ENCODE data around the gene TMEM174.
A peak's percentile ranks its signal among the peaks of the same experiment; 100 is the strongest.

Gene TMEM174, protein sequence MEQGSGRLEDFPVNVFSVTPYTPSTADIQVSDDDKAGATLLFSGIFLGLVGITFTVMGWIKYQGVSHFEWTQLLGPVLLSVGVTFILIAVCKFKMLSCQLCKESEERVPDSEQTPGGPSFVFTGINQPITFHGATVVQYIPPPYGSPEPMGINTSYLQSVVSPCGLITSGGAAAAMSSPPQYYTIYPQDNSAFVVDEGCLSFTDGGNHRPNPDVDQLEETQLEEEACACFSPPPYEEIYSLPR

DNA sequence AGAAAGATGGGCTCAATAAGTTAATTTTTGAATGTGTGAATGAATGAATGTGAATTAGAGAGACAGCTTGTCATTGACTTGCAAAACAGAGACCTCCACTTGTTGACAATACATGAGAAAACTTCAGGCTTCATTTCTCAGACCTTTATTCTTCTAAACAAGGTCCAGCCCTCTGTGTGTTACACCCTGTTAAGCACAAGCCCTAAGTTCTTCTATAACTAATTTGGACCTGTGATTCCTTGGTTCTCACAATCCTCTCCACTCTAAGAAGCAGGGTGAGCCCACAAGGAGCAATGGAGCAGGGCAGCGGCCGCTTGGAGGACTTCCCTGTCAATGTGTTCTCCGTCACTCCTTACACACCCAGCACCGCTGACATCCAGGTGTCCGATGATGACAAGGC, at the start of gene TMEM174:
Gene TMEM174 (plus strand): TSS at position 243 of the 400 bp plus-strand sequence. CDS start 51 bp downstream, at position 294.
- DNase-seq, result no peak

DNA sequence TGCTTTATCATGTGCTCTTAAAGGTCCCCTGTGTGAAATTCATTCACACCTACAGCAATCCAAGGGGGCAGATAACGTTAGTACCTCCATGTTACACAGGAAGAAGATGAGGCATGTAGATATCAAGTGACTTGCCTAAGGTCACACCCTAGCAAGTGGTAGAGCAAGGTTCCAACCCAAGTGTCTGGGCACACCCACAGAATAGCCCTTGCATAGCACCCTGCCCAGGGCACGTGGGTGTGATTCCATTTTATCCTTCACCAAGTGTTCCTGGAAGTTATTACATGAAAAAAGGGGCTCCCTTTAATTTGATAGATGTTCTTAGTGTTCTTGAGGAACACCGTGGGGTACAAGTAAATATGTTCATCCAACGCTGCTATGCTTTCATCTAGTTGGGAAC, 47.7 kb upstream of the TMEM174 start:
- no peak for DNase-seq

DNA sequence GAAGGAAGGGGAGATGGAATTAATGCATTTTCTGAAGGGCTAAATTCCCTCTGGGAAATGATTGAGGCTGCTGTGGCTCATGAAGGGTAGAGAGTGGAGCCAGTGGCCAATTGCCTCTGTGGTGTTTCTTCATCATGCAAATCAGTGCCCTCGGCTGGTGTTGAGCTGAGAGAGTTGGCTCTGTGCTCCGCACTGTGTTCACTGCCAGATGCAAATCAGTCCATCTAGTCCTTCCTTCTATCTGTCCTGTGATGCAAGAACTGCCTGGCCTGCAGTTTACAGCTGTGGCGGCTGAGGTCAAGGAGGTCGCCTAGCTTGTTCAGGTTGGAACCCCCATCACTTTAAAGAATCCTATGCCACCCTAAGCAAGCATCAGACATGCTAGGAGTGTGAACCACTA, 46.6 kb upstream of the TMEM174 start:
- DNase-seq, result no peak

DNA sequence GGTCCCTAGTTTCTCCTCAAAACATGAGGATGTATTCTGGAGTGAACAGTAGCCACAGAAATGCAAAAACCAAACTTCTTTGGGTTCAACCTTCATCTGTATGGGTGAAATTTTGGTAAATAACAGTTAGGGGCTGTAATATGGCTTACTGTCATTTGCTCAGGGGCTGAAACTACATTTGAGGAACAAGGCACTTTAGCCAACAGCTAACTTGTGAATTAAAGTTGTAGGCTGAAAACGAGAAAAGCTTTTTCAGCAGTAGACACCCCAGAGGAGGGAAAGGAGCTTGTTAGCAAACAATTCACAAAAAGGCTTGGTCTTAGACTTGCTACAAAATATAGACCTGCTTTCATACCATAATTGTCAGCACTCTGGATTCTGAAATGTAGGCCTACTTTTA, 46.0 kb upstream of the TMEM174 start:
- no peak for DNase-seq

DNA sequence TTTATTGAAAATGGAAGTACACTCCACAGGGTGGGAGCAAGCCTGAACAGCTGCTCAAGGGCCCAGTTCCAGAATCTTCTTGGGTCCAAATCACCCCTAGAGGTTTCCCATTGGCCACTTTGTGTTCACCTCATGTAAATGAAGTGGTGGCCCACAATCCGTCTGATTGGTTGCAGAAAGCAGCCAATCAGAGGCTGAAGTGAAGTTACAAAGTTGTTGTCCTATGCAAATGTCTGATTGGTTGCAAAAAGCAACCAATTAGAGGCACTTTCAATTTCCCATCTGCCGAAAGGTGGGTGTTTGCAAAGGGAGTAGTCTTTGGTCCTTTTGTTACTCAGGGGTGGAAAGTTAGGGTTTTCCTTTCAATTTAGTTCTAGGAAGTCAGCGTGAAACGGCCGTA, 43.9 kb upstream of the TMEM174 start:
- DNase-seq, result no peak

- no peak for DNase-seq
Measured at GRCh38 chr5:73130811-73131210, 42.2 kb upstream of the TMEM174 start.

GRCh38 chr5:73131711-73132425, 41.1 kb upstream of the TMEM174 start:
- no peak for DNase-seq

DNA sequence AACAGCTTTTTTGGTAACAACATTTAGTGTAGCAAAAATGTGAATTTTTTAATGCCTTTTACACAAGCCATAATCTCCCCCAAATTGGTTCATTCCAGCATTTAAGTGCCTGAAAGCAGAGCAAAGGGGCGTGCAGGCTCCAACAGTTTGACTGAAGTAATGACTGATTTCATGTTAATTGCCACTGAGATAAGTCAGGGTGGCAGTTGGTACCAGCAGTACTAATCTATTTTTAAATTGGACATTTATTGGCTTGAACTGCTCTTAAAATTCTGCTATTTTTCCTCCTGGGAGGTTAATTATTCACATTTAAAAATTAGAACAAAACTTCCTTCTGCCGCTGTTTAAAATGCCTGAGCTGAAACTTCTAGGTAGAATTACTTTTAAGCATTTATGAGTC, 40.2 kb upstream of the TMEM174 start:
- no peak for DNase-seq

GRCh38 chr5:73135021-73135420, 38.0 kb upstream of the TMEM174 start:
- no peak for DNase-seq

- DNase-seq, result peak; percentile 42 to 61
Measured at GRCh38 chr5:73135429-73136054, 37.5 kb upstream of the TMEM174 start.

DNA sequence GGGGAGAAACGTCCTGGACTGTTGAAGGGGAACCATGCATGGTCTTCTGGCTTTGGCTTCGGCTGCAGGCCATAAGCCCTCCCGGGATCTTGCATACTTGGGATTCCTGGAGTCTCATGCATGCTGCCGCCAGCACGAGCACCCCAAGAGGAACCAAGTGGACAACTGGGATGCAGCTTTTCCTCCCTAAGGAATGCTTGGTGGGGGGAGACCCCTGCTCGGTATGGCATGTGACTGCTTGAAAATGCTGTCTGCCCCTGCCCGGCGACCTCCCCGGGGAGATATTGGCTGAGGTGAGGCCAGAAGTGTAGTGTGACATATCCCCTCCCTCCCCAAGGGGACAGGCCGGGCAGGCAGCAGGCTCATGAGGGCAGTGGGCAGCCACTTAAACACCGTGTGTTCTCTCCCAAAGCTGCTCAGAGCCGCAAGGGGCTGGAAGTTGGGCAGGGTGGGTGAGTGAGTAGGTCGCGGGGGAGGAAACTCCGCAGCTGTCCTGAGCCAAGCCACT, 36.9 kb upstream of the TMEM174 start:
- no peak for DNase-seq

- DNase-seq, result no peak
Measured at GRCh38 chr5:73137563-73138530, 35.1 kb upstream of the TMEM174 start.

DNA sequence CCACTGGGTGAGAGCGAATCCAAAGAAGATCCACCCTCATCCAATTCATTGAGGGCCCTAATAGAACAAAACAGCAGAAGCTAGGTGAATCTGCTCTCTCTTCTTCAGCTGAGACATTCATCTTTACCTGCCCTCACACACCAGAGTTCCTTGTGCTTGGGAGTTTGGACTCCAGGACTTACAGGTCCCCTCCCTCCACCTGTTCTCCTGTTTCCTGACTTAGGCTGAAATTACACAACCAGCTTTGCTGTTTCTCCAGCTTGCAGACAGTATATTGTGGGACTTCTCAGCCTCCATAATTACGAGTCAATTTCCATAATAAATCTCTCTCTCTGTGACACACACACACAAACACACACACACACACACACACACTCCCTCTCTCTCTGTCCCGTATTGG, 33.5 kb upstream of the TMEM174 start:
- no peak for DNase-seq

GRCh38 chr5:73140801-73141200, 32.2 kb upstream of the TMEM174 start:
- DNase-seq, result no peak

- DNase-seq, result no peak
Measured at GRCh38 chr5:73142035-73142434, 31.0 kb upstream of the TMEM174 start.

- no peak for DNase-seq
Measured at GRCh38 chr5:73143716-73144115, 29.3 kb upstream of the TMEM174 start.

- no peak for DNase-seq
Measured at GRCh38 chr5:73149540-73149939, 23.5 kb upstream of the TMEM174 start.

GRCh38 chr5:73150876-73151275, 22.1 kb upstream of the TMEM174 start:
- no peak for DNase-seq

- no peak for DNase-seq
Measured at GRCh38 chr5:73151766-73152410, 21.1 kb upstream of the TMEM174 start.

DNA sequence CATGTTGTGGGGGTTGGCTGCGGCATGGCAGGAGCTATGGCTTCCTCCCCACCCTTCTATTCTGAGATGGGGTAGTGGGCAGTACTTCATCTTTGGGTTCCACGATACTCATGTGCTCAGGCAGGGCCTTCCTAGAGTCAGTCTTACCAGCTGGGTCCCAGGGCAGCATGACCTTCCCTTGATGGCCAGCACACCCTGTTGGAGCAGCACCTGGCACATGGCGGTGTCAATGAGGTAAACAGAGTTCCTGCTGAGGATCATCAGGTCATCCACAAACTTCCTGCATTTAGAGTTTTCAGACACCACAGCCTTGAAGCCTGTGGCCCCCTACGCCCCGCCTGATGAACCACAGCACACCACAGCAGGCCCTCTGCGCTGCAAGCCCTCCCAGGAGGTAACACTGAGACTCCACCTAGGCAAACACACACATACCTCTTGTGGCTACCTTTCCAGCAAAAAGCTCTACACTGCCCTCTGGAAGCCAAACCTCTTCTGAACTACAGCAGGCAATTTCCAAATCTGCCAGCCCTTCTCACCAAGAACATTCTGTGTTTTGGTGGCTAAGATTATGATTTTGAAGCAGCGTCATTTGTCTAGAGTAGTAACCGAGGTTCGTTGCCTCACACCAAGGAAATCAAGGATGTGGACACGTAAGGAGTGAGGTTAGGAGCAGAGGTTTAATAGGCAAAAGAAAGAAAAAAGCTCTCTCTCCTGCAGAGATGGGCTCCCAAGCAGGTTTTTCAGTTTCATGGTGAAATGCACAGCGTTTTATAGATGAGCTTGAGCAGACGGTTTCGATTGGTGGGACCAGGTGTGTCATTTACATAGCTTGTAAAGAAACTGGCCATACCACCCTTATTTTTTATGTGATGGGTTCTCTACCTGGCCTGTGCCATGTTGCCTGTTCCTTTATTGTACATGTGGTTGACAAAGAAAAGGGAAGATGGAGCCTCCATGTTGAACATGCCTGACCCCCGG, 20.3 kb upstream of the TMEM174 start:
- DNase-seq, result no peak

DNA sequence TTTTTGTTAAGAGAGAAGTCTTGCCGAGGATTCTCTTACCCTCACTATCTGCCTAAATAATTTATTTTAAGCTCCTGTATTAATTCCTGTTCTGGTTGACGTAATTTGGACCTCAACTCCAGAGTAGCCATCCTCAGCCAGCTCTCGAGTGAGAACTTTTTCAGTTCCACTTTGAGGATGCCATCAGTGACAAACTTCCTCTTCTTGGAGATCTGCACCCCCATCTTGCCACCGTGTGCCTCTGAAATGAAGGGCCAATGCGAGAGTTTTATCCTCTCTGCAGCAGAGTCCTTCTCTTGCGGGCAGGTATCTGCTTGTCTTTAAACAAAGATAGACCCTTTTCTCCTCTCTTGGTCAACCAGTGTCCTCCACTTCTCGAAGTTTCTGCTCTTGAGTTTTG, 19.5 kb upstream of the TMEM174 start:
- no peak for DNase-seq

Data from SW 1271 (cell line).